GM12873 (cell line): ENCODE results near the gene BAHCC1.

ENCODE experiments used
- CTCF ChIP-seq: IDR thresholded peaks from 2 replicates; pipeline ENCODE4 v1.5.1; 2012; ENCODE audit warnings: low read depth, mild to moderate bottlenecking, moderate library complexity, low read length, control low read depth; ENCODE audit not compliant: insufficient read depth; ENCODE audit errors: missing control alignments

BAHCC1 gene

GRCh38 chr17:81412490-81413093 lies 17.3 kb downstream of the BAHCC1 start:
- no peak for TF ChIP-seq CTCF

GRCh38 chr17:81413497-81414135 lies 18.4 kb downstream of the BAHCC1 start:
- no peak for TF ChIP-seq CTCF

GRCh38 chr17:81414756-81415516 lies 19.7 kb downstream of the BAHCC1 start:
- no peak for TF ChIP-seq CTCF

GRCh38 chr17:81415681-81416080 lies 20.4 kb downstream of the BAHCC1 start:
- no peak for TF ChIP-seq CTCF

- no peak for TF ChIP-seq CTCF
These were observed 21.4 kb downstream of the BAHCC1 start for GRCh38 chr17:81416612-81417011.

- TF ChIP-seq CTCF = no peak
These were observed 22.0 kb downstream of the BAHCC1 start for GRCh38 chr17:81417049-81417878.
